B cell (primary cell): ENCODE measurements around the gene CPT1A. TPM values are rescaled to one million over a fixed set of nuclear protein-coding genes. Genes with fewer than 3 reads are reported as not detected.

ENCODE experiments used
- ATAC-seq: fragments of 200-7000 bp; cut with Tn5 transposase; one replicate; pipeline ENCODE4 v1.10.0; 2021; ENCODE audit warnings: low read depth, mild to moderate bottlenecking, moderate number of reproducible peaks, moderate library complexity
- CTCF ChIA-PET: fragments of 350-600 bp; sonication (Branson Sonifier 250); formaldehyde crosslinking; loops from one replicate; lab custom pipeline; 2021; ENCODE audit warnings: antibody characterized with exemption, inconsistent platforms; lab: Charles Lee
- POLR2A ChIA-PET: fragments of 350-600 bp; sonication (Branson Sonifier 250); formaldehyde crosslinking; loops from one replicate; lab custom pipeline; 2021; ENCODE audit warnings: antibody characterized with exemption; lab: Charles Lee
- DNase-seq: peaks from one replicate; pipeline ENCODE4 v3.0.0; 2013
- H2AFZ ChIP-seq: 2 replicates; pipeline ENCODE4 v1.6.1; 2012; ENCODE audit warnings: mild to moderate bottlenecking, low read depth, low read length; ENCODE audit not compliant: insufficient read depth, poor library complexity, severe bottlenecking
- H3K27ac ChIP-seq, 2 donors: 1 replicate in 1 of 2; 2 replicates in 1 of 2; pipeline ENCODE4 v1.5.1; 2012 to 2013; ENCODE audit warnings: low read length in 2 of 2, mild to moderate bottlenecking in 2 of 2, moderate library complexity in 1 of 2
- H3K27me3 ChIP-seq, 4 experiments: fragments of 200-600 bp in 1 of 4; sonication (generic) in 1 of 4; replicated peaks in 1 of 4; 1 replicate in 2 of 4; 2 replicates in 2 of 4; pipeline versions ENCODE4 v1.6.1 to v1.7.0; 2013 to 2016; ENCODE audit warnings: low read length in 3 of 4, mild to moderate bottlenecking in 2 of 4, mixed read lengths in 1 of 4, moderate library complexity in 1 of 4; ENCODE audit not compliant: insufficient read depth in 4 of 4, control insufficient read depth in 3 of 4; ENCODE audit errors: control extremely low read depth in 1 of 4
- H3K36me3 ChIP-seq, 2 experiments: replicated peaks in 1 of 2; 1 replicate in 1 of 2; 2 replicates in 1 of 2; pipeline versions ENCODE4 v1.6.1 to v1.7.1; 2013; ENCODE audit warnings: low read length in 1 of 2; ENCODE audit not compliant: insufficient read depth in 2 of 2, control insufficient read depth in 1 of 2; ENCODE audit errors: control extremely low read depth in 1 of 2, extremely low read depth in 1 of 2
- H3K4me1 ChIP-seq, 2 donors: fragments of 200-600 bp in 1 of 2; sonication (generic) in 1 of 2; 1 replicate in 1 of 2; 2 replicates in 1 of 2; pipeline versions ENCODE4 v1.5.1 to v1.6.1; 2013 to 2017; ENCODE audit warnings: low read length in 2 of 2; ENCODE audit not compliant: control insufficient read depth in 2 of 2, insufficient read depth in 2 of 2
- H3K4me2 ChIP-seq: replicated peaks from 2 replicates; pipeline ENCODE3; 2012; ENCODE audit warnings: mild to moderate bottlenecking, low read depth, low read length; ENCODE audit not compliant: poor library complexity, severe bottlenecking
- H3K4me3 ChIP-seq, 5 experiments: fragments of 200-600 bp in 1 of 5; sonication (generic) in 1 of 5; 1 replicate in 3 of 5; 2 replicates in 2 of 5; pipeline versions ENCODE4 v1.5.1 to v1.7.0; 2011 to 2016; ENCODE audit warnings: low read length in 4 of 5, mild to moderate bottlenecking in 4 of 5, low read depth in 2 of 5, control low read depth in 1 of 5, moderate library complexity in 1 of 5; ENCODE audit not compliant: insufficient read depth in 1 of 5; ENCODE audit errors: control extremely low read depth in 1 of 5, extremely low read depth in 1 of 5
- H3K79me2 ChIP-seq: fragments of 200-600 bp; sonication (generic); one replicate; pipeline ENCODE4 v1.6.0; 2016; ENCODE audit warnings: low read length; ENCODE audit not compliant: control insufficient read depth, insufficient read depth
- H3K9ac ChIP-seq: fragments of 200-600 bp; sonication (generic); 2 replicates; pipeline ENCODE4 v1.6.1; 2017; ENCODE audit warnings: mild to moderate bottlenecking, low read length, moderate library complexity
- H3K9me3 ChIP-seq, 3 donors: one replicate each; pipeline versions ENCODE4 v1.6.1 to v1.7.1; 2013; ENCODE audit warnings: low read length in 2 of 3; ENCODE audit not compliant: control insufficient read depth in 2 of 3, insufficient read depth in 1 of 3; ENCODE audit errors: control extremely low read depth in 1 of 3
- H4K20me1 ChIP-seq: 2 replicates; pipeline ENCODE4 v1.6.0; 2012; ENCODE audit warnings: mild to moderate bottlenecking, low read length; ENCODE audit not compliant: insufficient read depth, control insufficient read depth, poor library complexity, severe bottlenecking
- H3K27ac Mint-ChIP-seq: one replicate; pipeline ENCODE4 v1.8.0; 2021; ENCODE audit warnings: mixed read lengths
- H3K27me3 Mint-ChIP-seq: one replicate; pipeline ENCODE4 v1.8.0; 2021; ENCODE audit warnings: mixed read lengths
- H3K4me1 Mint-ChIP-seq: one replicate; pipeline ENCODE4 v1.8.0; 2021; ENCODE audit warnings: mixed read lengths
- H3K4me3 Mint-ChIP-seq: one replicate; pipeline ENCODE4 v1.8.0; 2021; ENCODE audit warnings: mixed read lengths
- H3K9me3 Mint-ChIP-seq: one replicate; pipeline ENCODE4 v1.8.0; 2022; ENCODE audit warnings: mixed read lengths; ENCODE audit not compliant: insufficient read depth
- EZH2 ChIP-seq: IDR thresholded peaks from 2 replicates; pipeline ENCODE4 v1.6.1; 2012; ENCODE audit warnings: borderline replicate concordance, low read depth, mild to moderate bottlenecking, moderate library complexity, low read length; ENCODE audit not compliant: insufficient read depth, poor library complexity, severe bottlenecking
- WGBS: methylation state at CpG from one replicate; pipeline ENCODE4 v1.1.5; 2013; ENCODE audit warnings: missing lambda C conversion rate; ENCODE audit not compliant: insufficient coverage; 5-methylcytosine and 5-hydroxymethylcytosine counted together
- intact Hi-C: fragments of 100-400 bp; cut with micrococcal nuclease; formaldehyde crosslinking; loops from one replicate; pipeline ENCODE4 v1.10.0; 2022
- polyA plus RNA-seq: library from polyadenylated mRNA; depleted of rRNA; stranded (reverse); fragments of >200 nt; gene quantifications from 2 replicates; pipeline ENCODE4 v1.2.3, GENCODE V29; 2012
- total RNA-seq, 2 donors: library from RNA; stranded (reverse); fragments of 120-200 nt in 1 of 2; gene quantifications; 1 replicate in 1 of 2; 2 replicates in 1 of 2; pipeline versions ENCODE4 v1.2.3 to v1.2.4, GENCODE V29; 2013 to 2022
- TF ChIP-seq, protein P1 (sequence below): fragments of 200-600 bp; IDR thresholded peaks from one replicate; pipeline ENCODE4 v1.8.0; 2022; ENCODE audit warnings: antibody characterized with exemption, mild to moderate bottlenecking

Gene CPT1A
- total and polyA plus RNA-seq, 2 donors (not counting 1 experiment from before 2014, with no cell fraction given) = 15.6 to 40.8 TPM

DNA sequence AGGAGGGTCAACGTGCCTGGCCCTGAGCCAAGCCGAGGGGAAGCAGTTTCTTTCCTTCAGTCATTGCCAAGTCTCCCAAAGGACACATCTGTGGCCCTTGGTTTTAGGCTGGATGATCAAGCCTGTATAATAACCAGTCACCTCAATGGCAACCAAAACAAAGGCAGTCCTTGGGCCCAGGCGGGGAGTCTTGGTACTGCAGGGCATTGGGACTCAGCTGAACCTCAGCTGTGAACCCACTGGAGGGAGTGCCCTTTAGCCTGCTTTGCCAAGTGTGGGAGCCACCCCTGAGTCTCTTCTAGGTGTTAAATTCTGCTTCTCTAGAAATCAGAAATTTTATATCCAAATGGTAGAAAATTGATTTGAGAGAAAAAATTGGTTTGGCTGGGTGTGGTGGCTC lies 36.9 kb downstream of the CPT1A start:
- no peak for TF ChIP-seq EZH2
- TF ChIP-seq, protein P1, sequence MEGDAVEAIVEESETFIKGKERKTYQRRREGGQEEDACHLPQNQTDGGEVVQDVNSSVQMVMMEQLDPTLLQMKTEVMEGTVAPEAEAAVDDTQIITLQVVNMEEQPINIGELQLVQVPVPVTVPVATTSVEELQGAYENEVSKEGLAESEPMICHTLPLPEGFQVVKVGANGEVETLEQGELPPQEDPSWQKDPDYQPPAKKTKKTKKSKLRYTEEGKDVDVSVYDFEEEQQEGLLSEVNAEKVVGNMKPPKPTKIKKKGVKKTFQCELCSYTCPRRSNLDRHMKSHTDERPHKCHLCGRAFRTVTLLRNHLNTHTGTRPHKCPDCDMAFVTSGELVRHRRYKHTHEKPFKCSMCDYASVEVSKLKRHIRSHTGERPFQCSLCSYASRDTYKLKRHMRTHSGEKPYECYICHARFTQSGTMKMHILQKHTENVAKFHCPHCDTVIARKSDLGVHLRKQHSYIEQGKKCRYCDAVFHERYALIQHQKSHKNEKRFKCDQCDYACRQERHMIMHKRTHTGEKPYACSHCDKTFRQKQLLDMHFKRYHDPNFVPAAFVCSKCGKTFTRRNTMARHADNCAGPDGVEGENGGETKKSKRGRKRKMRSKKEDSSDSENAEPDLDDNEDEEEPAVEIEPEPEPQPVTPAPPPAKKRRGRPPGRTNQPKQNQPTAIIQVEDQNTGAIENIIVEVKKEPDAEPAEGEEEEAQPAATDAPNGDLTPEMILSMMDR = no peak
- ChIA-PET POLR2A (no interaction called here), CTCF (no interaction called here)
- H3K9me3 Mint-ChIP-seq = no peaks in the 10 kb centered on the region
- Histone ChIP-seq H3K36me3 (peaks cover 0 to 17% of the 10 kb centered on the region in 2 experiments), H3K9me3 (no peaks in the 10 kb centered on the region), H3K4me2 (no peak overlapping the region), H3K4me3 (no peak overlapping the region), H3K9ac (no peak overlapping the region), H3K79me2 (no peaks in the 10 kb centered on the region), H3K27ac (no peak overlapping the region), H4K20me1 (no peaks in the 10 kb centered on the region), H2AFZ (no peak overlapping the region), H3K27me3 (no peaks in the 10 kb centered on the region), H3K4me1 (no peaks in the 10 kb centered on the region)
- intact Hi-C loops = no loop called here
- ATAC-seq (no peak), DNase-seq (no peak)
- no peak overlapping the region for H3K27ac Mint-ChIP-seq
- no peak overlapping the region for H3K4me3 Mint-ChIP-seq
- WGBS = 90% methylated on average over 2 of the region's 3 CpGs
- H3K27me3 Mint-ChIP-seq = no peaks in the 10 kb centered on the region
- H3K4me1 Mint-ChIP-seq = no peaks in the 10 kb centered on the region

DNA sequence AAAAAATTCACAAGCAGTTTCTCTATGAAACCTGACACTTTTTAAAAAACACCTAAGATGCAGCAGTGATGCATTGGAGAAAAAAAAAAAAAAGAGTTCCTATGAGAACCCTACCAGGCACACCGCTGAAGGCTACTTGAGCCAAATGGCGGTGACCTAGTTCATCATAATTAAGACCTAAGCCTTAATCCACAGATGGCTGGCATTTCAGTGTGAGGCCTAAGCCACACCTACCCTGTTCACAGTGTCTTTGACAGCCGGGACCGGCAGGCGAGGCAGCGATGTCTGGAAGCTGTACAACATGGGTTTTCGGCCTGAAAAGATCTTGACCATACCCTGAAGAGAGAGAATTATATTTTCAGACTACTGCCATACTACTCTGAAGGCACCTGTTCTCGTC lies 38.0 kb downstream of the CPT1A start:
- no peak for TF ChIP-seq EZH2

More for the DNA sequence above, 38.0 kb downstream of the CPT1A start:
- Mint-ChIP-seq H3K27me3 (no peaks in the 10 kb centered on the region), H3K27ac (no peak overlapping the region), H3K9me3 (no peaks in the 10 kb centered on the region), H3K4me3 (no peak overlapping the region), H3K4me1 (no peaks in the 10 kb centered on the region)
- ChIA-PET CTCF (no interaction called here), POLR2A (no interaction called here)
- DNase-seq (no peak), ATAC-seq (no peak)
- no peak overlapping the region for H3K9ac ChIP-seq
- H3K79me2 ChIP-seq = no peaks in the 10 kb centered on the region
- no peaks in the 10 kb centered on the region for H3K9me3 ChIP-seq
- no peak overlapping the region for H3K4me2 ChIP-seq
- WGBS = 100% methylated on average over 6 of the region's 8 CpGs
- intact Hi-C loops = no loop called here
- H4K20me1 ChIP-seq = no peaks in the 10 kb centered on the region
- no peak overlapping the region for H3K4me3 ChIP-seq
- H3K27me3 ChIP-seq = no peaks in the 10 kb centered on the region
- H3K4me1 ChIP-seq = no peaks in the 10 kb centered on the region
- peaks cover 0 to 19% of the 10 kb centered on the region in 2 experiments for H3K36me3 ChIP-seq
- H3K27ac ChIP-seq = no peak overlapping the region
- no peak overlapping the region for H2AFZ ChIP-seq
